Suppressor macrophage treated with lipopolysaccharide for 1 hour (primary cell): ENCODE data around the gene NUMB.
"Not testable (repeated sequence)": the region's sequence is repeated elsewhere in the genome, so short reads cannot be mapped to it uniquely, and the experiment has no call there.

Experiments
- DNase-seq, 3 donors: peaks; one replicate each; pipeline ENCODE4 v3.0.0-alpha.2; 2020 to 2022

NUMB gene

DNA sequence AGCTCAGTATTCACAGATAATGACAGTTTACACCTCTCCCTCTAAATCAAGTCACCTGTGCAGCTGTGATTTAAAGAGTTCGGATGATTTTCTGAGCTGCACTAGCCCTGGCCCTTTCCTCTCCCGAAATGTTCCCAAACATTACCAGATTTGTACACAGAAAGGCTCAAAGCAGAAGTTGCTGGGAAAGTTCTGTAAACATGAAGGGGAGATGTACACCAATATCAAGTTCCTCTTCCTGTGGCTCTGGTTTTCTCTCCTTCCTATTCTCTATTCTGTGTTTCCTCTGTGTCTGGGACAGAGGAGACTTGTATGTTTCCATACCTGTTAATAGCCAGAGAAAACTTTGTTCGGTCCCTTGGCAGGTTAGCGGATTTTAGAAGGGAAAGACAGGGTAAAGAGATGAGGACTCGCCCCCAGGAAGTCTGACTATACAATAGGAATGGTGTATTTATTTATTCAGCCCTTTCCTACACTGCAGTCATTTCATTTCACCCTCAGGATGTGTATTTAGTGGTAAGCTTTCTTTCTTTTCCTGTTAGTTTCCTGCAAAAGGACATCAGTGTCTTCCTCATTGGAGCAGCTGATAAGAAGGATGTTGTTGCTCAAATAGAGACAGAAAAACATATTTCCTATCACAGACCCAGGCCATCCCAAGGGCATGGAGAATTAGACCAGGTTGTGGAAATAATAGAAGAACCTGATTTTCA, 7.6 kb upstream of the NUMB start:
- peak; percentile 82 to 93 (median 90) for DNase-seq

DNA sequence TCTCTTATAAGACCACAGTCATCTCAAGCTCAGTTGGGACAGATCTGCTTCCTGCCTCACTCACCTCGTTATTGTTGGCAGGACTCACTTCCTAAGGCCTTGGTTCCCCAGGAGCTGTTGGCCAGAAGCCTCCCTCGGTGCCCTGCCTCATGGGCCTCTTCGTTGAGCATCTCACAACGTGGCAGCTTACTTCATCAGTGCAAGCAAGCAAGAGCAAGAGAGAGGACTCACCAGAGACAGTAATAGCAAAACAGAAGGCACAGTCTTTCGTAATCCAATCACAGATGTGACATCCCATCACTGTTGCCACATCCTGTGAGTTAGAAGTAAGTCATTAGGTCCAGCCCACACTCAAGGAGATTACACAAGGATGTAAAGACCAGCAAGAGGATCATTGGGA, 5.1 kb upstream of the NUMB start:
- DNase-seq: peak; percentile 90 to 100 (median 98)

DNA sequence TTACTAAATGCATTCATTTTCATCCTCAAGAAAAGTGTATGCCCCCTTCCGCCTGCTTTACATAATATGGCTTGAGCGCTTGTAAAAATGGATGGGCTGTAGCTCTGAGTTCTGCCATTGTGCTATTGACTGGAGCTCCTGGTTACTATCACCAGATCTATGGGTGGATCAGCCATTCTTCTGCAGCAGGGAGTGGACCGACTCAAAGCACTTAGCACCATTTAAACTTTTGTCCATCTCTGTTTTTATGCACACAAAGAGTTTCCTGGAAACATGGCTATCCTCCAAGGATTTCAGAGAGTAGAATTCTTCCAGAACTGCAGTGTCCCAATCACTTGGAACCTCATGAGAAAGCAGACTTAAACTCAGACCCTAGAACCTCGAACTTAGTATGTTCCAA, 4.5 kb upstream of the NUMB start:
- DNase-seq: no peak

DNA sequence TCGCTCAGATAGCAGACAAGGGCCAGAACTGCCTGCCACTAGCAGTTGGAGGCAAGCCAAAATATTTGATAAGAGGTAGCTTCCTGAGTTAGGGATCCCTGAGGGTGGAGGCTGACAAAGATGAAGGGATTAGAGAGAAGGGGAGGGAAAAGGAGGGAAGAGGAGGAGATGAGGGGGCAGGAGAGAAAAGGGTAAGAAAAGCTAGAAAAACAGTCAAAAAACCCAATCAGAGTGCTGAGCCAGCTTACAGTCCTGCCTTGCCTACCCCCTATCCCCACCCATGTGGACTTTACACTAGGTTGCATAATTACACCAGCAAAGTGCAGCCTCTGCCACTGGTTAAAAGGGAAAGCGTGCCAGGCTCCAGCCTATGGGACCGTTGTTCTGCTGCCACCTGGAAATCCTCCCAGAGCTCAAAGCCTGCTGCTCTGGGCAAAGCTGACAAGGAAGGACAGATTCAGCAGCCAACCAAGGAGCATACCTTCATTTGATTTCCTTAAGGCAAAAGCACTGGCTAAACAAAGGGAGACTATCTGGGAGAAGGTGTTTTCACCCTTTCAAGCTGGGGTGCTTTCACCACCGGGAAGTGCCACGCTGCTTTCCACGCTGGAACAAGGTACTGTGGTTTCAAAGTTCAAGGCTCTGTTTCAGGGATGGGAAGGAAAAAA, 3.8 kb upstream of the NUMB start:
- DNase-seq: peak; percentile 84 to 89 (median 86)

DNA sequence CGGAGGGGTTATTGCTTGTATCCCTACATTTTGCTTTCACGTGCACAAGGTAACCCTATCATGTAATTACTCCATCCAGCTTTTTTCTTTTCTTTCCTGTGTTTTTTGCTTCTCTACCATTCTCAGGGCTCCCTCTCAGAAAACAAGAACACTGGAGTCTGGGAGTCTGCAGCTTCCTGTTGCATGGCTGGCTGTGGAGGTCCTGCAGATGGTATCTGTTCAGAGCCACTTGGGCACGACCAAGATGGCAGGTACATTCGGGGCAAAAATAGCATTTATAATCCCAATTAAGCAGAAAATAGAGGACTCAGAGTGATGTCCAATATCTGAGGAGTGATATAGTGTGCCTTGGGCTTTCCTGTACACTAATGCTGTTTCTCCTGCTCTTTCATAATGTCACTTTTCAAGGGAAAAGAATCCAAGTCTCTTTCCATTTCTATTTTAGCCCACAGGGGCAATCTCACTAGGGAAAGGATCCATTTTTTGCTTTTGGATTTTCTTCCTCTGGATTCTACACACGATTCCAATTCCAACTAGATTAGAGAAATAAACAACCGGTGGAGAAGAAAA, 3.2 kb upstream of the NUMB start:
- no peak for DNase-seq

DNA sequence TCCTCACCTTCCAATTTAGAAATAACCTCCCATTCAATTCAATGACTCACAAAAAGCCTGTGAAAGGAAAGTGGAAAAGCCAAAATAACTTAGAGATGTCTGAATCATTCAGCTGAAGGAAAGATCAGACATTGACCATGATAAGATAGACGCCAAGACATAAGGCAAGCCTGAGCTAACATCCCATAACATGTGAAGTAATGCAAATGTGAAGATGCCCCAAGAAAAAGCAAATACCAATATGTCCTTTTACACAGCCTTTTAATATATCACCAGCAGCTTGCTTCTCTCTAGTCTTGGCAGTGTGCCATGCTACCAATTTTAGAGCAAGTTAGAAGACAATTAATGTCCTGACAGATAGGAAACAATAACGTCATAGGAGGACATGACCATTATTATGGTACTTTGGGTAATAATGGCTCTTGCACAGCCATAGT, 2.4 kb upstream of the NUMB start:
- DNase-seq: peak in 2 of 3 donors; percentile 65 to 73

DNA sequence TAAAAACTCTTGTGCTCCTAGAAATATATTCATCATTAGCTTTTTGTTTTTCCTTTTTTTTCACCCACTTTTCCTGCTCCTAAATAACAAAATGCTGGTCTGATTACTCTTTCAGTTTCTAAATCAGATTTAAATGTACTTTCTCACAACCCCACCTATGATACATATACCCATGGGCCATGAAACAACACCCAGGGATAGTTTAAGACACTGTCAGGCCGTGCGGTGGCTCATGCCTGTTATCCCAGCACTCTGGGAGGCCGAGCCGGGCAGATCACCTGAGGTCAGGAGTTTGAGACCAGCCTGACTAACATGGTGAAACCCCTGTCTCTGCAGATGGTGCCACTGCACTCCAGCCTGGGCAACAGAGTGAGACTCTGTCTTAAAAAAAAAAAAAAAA, 1.6 kb upstream of the NUMB start:
- no peak for DNase-seq

DNA sequence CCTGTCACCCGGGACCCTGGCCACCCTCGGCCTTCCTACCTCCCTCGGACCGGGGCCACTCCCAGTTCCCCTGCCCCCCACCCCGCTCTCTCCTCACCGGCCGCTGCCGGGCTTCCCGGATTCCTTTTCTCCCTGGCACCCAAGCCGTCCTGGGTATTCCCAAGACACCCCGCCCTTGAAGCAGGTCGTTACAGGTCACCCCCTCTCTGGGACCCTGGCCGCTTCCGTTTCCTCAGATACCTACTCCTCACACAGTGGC, 493 bp downstream of the NUMB start:
- DNase-seq: no peak

DNA sequence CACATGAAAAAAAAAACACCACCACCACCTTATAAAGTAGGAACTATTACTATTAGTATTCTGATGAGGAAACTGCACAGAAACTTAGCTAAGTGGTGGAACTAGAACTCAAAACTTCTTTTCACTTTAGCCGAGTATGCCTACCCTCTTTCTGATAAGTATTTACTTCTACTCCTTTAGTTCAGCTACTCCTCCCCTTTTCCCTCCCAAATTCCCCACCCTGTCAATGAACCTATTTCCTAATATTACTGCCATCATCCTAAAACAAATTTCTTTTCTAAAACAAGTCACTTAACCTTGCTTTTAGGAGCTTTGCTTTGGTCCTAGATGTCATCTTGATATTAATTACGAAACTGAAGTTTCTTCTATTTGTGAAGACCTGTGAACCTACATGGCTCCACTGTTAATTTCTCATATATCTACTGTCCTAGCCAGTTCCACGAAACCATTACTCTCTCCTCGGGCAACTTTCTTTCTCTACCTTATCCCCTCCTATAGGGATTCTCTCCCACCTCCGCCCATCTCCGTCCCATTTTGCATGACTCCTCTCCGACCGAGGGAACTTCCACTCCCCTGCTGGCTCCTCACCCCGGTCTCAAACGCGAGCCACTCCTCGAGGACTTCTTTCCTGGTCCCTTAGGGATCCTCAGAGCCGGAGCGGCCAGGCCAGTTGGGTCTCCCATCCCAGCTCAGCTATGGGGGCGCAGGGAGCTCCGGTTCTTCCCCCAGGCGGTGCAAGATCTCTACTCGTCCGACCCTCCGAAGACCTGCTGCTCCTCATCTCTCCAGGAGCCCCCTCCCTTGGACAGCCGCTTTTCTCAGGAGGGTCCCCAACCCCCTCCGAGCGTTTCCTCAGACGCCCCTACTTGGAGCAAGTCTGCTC, 1.1 kb downstream of the NUMB start:
- peak; percentile 78 to 83 (median 81) for DNase-seq

DNA sequence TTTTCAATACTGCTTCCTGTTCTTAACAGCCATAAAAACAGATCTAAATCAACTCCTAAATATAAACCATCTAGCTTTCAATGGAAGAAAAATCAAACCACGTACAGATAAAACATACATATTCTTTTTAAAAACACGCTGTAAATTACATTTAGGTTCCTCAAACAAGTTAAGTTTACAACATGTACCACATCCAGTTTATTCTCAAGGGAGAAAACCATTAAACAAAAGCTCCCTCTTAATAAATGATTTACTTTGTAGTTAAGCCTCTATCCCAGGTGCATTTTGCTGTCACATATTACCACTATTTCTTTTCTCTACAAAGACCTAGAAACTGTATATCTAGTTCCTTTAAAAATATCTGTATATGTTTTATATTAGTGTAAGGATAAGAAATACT, 3.1 kb downstream of the NUMB start:
- DNase-seq: no peak

DNA sequence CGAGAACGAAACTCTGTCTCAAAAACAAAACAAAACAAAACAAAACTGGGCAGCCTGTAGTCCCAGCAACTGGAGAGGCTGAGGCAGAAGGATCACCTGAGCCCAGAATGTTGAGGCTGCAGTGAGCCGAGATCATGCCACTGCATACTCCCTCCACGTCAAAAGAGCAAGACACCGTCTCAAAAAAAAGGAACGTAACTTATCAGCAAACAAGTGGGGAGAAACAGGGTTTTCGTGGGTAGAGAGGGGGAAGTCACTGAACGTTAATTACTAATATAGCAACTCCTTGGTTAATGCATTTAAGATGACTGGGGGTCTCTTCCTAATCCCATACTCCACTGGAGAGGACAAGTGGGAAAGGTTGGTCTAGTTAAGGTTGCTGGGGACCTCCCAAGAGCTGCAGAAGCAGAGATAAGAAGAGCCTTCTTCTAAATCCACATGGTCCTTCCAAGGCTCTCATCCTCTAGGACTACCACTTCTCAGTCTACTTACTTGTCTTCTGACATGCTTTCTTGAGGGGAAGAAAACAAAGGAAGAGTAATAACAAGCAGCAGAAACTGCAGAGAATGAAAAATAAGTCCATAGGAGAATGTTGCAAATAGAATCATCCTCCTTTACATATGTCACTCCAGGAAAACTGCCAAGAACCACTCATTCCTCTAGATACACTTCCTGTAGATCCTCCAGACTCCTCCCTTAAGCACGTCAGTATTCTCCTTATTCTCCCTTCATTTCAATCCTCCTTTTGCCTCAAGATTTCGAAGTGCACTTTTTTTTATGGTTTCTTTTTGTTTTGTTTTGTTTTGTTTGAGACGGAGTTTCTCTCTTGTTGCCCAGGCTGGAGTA, 5.8 kb downstream of the NUMB start:
- DNase-seq: peak; percentile 58 to 72 (median 60)

DNA sequence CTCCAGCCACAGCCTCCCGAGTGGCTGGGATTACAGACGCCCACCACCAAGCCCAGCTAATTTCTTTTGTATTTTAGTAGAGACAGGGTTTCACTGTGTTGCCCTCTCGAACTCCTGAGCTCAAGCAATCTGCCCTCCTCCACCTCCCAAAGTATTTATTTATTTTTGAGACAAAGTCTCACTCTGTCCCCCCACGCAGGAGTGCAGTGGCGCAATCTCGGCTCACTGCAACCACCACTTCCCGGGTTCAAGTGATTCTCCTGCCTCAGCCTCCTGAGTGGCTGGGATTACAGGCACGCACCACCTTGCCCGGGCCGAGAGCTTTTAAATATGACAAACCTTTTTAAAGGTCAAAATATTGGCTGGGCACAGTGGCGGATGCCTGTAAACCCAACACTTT, 14.6 kb downstream of the NUMB start:
- DNase-seq: no peak

DNA sequence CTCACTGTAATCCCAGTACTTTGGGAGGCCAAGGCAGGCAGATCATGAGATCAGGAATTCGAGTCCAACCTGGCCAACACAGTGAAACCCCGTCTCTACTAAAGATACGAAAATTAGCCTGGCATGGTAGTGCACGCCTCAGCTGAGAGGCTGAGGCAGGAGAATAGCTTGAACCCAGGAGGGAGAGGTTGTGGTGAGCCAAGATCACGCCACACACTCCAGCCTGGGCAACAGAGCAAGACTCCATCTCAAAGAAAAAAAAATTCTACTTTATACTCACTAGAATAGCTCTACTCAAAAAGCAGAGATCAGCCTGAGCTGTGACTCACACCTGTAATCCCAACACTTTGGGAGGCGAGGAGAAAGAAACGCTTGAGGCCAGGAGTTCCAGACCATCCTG, 17.1 kb downstream of the NUMB start:
- no peak for DNase-seq

DNA sequence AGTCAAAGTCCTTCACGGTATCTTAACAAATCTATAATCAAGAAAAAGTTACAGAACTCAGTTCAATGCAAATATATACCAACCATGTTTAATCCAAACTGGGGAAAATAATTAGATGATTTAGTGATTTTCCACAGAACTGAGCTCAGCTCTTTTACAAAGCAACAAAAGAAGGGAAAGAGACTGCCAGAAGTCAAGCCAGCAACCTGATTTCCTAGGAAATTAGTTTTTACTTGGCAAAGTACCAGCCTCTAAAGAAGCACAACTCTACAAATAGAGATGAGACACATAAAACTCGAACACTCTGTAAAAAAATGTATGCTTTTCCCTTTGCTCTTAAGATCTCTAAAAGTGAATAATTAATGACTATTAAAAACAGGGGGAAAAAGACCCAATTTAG, 19.4 kb downstream of the NUMB start:
- no peak for DNase-seq

DNA sequence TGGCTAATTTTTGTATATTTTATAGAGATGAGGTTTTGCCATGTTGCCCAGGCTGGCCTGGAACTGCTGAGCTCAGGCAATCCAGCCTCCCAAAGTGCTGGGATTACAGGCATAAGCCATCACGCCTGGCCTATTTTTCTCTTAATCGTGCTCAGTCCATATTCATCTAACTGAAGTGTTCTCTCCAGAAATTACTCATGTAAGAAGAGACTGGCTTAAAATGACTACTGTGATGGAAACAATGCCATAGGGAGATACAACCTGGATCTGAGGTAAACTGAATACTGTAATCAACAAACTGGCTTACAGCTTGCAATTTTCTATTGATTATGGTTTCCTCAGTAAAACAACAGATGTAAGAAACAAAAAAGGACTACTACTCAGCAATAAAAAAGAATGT, 21.1 kb downstream of the NUMB start:
- DNase-seq: no peak

DNA sequence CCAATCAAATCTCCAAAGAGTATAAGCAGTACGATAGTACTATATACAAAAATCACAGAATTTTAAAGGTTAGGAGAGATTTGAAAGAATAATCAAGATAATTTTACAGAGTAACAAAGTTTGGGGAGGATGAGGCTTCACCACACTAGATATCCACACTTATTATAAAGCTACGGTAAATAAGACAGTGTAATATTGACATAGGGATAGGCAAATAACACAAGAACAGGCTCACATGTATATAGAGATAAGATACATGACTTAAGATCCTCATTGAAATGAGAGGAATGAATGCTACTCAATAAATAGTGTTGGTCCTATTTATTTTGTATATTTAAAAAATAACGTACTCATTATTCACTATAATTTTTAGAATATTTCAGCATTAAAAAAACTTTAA, 26.2 kb downstream of the NUMB start:
- DNase-seq: no peak

DNA sequence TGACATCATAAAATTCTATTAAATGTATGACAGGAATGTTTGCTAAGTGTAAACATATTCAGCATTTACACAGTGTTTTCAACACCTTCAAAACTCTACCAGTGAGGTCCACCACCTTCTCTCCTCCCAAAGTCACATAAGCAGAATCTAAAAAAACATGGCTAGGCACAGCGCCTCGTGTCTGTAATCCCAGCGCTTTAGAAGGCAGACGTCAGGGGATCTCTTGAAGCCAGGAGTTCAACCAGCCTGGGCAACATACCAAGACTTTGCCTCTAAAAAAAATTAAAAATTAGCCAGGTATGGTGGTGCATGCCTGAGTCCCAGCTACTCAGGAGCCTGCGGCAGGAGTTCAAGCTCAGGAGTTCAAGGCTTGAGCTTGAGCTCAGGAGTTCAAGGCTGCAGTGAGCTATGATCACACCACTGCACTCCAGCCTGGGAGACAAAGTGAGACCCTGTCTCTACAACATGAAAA, 30.0 kb downstream of the NUMB start:
- DNase-seq: no peak

DNA sequence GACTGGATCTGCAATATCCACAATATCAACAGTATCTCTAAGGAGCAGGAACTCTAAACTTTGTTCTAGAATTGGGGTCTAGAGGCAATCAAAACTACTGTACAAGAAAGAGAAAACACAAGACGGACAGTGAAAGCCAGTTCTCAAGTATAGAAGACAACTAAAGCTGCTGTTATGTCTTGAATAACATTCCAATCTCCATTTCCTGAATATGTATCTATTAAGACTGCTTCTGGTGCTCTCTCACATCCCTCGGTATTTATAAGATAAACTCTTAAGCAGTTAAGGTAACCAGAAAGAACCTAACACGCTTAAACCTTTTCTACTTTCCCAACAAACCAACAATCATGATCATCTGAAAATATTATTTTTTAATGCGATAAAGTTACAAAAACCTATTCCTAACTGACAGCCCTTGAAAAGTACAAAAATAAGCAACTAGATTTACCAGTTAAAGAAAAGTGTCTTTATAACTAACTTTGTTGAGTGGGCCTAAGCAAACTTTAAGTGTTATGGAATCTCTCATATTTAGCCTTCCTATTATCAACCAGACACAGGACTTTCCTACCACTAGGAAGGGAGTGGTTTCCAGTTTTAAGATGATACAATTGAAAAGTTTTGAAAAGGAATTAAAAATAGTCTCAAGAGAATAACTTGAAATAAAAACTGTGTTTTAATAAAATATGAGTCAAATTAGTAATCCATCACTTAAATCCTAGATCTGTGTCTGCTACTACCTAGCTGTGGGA, 30.7 kb downstream of the NUMB start:
- DNase-seq: no peak

DNA sequence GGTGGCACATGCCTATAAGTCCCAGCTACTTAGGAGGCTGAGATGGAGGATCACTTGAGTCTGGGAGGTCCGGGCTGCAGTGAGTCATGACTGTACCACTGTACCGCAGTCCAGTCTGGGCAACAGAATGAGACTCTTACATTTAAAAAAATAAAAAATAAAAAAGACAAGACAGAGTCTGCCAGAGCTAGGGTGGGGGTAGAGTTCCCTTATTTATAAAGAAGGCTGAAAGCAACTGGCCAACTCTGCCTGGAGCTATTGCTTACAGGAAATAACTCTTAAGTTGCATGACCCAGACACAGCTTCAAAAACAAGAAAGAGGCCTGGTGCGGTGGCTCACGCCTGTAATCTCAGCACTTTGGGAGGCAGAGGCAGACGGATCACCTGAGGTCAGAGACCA, 31.5 kb downstream of the NUMB start:
- DNase-seq: peak; percentile 24 to 39 (median 24)

DNA sequence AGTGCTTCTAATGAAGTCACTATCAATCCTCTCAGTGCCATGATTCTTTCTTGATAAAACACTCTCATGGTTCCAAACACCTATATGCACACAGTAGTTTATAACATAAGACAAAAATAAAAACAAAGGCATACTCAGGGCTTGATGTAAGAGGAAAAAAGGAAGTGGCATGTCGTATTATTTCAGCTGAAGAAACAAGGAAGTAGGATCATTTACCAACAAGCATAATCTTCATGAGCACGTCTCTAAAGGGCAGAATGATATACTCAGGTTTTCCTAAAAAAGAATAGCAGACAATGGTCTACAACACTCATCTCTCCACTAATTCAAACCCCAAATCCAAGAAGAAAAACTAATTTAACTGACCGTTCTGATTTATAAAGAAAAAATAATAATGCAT, 33.9 kb downstream of the NUMB start:
- peak; percentile 51 to 71 (median 71) for DNase-seq

DNA sequence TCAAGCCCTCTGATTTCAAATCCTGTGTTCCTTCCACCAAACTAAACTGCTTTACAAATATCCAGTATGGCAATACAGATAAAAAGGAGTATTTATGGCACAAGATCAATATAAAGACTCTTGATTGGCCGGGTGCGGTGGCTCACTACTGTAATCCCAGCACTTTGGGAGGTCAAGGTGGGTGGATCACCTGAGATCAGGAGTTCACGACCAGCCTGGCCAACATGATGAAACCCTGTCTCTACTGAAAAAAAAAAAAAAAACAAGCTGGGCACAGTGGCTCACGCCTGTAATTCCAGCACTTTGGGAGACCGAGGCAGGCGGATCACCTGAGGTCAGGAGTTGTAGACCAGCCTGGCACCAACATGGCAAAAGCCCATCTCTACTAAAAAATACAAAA, 35.3 kb downstream of the NUMB start:
- DNase-seq: not testable (repeated sequence)

DNA sequence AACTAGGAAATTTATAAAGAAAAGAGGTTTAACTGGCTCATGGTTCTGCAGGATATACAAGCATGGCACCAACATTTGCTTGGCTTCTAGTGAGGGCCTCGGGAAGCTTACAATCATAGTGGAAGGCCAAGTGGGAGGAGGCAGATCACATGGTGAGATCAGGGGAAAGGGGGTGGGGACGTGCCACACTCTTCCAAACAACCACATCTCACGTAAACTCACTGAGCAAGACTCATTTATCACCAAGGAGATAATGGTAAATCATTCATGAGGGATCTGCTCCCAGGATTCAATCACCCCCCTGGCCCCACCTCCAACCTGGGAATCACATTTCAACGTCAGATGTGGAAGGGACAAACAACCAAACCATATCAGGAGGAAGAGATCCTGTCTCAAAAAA, 35.8 kb downstream of the NUMB start:
- no peak for DNase-seq
